Measurements from ENCODE around the gene ATP2C2.
"Not testable (repeated sequence)": the region's sequence is repeated elsewhere in the genome, so short reads cannot be mapped to it uniquely, and the experiment has no call there.

The ATP2C2 gene, protein sequence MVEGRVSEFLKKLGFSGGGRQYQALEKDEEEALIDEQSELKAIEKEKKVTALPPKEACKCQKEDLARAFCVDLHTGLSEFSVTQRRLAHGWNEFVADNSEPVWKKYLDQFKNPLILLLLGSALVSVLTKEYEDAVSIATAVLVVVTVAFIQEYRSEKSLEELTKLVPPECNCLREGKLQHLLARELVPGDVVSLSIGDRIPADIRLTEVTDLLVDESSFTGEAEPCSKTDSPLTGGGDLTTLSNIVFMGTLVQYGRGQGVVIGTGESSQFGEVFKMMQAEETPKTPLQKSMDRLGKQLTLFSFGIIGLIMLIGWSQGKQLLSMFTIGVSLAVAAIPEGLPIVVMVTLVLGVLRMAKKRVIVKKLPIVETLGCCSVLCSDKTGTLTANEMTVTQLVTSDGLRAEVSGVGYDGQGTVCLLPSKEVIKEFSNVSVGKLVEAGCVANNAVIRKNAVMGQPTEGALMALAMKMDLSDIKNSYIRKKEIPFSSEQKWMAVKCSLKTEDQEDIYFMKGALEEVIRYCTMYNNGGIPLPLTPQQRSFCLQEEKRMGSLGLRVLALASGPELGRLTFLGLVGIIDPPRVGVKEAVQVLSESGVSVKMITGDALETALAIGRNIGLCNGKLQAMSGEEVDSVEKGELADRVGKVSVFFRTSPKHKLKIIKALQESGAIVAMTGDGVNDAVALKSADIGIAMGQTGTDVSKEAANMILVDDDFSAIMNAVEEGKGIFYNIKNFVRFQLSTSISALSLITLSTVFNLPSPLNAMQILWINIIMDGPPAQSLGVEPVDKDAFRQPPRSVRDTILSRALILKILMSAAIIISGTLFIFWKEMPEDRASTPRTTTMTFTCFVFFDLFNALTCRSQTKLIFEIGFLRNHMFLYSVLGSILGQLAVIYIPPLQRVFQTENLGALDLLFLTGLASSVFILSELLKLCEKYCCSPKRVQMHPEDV

DNA sequence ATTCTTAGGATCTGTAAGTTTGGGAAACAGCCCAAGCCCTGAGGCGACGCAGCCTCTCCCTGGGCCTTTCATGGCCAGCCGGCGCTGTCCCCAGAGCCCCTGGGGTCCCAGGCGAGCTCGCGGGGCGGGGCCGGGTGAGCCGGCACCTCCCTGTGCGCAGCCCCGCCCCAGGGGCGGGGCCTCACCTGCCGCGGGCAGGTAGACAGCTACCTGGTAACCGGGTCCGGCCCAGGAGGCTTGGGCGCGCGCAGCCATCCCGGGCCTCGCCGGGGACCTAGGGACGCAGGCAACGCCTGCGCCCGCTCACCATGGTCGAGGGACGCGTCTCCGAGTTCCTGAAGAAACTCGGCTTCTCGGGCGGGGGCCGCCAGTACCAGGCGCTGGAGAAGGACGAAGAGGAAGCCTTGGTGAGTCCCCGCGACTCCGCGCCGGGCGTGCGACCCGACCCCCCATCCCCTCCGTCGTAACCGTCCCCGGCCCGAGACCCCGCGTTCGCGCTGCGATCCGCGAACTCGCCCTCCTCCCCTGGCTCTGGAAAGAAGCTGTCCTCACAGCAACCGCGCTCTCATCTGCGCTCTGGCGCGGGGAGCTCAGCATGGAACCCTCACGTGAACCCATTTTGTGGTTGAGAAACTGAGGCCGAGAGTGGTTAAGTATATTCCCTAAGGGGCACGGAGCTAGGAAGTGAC lies at the start of gene ATP2C2:
TSS of gene ATP2C2 (plus strand) at position 231 of the 689 bp plus-strand sequence. CDS start at position 309, 78 bp downstream.
- no peak for DNase-seq (ENCODE audit: low read depth, low spot score)

DNA sequence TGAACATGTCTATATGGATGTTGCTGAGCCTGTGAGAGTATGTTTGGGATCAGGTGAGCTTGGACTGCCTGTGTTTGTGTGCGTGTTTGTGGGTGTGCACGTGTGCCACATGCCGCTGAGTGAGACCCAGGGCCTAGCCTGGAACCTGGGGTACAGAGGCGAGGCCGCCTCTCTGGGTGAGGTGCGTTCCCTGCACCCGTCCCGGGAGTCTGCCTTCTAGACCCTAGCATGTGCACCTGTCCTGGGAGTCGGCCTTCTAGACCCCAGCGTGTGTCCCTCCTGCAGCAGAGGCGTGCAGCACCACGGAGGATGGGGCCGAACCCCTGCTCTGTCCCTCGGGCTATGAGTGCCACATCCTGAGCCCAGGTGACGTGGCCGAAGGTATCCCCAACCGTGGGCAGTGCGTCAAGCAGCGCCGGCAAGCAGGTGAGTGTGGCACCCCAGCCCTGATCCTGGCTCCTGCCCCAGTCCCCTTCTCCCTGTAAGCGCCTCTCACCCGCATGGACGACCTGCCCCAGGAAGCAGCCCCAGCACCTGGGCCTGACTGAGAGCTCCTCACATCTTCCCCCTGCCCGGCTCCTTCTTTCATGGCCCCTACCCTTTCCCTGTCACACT lies 49.1 kb upstream of the ATP2C2 start:
- no peak for DNase-seq (ENCODE audit: low read depth, low spot score)

DNA sequence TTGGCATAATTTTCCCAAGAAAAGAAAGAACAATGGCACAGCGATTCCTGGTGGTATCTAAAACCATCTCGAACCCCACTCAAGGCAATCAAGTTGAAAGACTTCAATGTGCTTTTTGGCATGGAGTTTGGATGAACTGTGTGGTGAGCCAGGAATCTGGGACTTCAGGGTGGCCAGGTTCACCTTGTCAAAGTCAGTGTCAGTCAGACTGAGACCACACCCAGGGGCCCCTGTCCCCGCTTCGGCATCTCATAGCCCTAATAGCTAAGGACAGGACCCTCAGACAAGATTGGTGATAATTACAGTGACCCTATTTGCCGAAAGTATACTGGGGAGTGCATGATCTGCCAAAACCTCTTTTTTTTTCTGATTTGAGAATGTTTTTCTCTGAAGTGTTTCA lies 47.8 kb upstream of the ATP2C2 start:
- DNase-seq (ENCODE audit: low read depth, low spot score), result no peak

DNA sequence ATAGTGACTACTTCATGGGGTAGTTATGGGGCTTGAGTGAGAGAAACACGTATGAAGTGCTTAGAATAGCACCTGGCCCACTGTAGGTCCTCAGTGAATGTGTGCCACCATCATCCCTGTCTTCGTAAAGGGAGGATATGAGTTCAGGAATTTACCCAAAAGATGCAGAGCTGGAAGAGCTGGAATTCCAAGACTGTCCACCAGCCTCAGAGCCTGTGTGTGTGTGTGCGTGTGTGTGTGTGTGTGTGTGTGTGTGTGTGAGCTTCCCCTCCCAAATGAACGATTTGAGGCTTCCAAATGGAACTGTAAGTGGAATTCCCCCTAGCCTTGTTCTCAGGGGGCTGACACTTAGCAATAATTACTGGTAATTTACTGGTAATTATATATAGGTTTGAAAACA lies 46.4 kb upstream of the ATP2C2 start:
- no peak for DNase-seq (ENCODE audit: low read depth, low spot score)

DNA sequence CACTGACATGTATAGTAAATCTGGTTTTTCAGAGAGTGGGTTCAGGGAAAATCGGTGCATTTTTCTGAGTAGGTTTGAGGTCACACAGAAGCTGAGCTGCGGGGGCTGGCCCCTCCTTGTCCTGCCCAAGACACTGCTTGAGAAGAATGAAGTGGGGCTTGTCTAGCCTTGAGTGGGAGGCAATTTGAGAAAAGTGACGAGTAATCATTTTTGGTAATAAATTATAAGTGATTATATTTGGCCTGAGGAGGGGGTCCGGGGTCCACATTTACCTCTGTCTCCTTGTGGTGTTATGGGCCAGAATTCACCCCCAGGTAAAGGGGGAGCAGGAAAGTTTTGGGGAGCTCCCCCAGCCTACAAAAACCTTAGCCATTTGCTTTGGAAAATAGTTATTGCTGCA lies 45.6 kb upstream of the ATP2C2 start:
- DNase-seq (ENCODE audit: low read depth, low spot score), result no peak

DNA sequence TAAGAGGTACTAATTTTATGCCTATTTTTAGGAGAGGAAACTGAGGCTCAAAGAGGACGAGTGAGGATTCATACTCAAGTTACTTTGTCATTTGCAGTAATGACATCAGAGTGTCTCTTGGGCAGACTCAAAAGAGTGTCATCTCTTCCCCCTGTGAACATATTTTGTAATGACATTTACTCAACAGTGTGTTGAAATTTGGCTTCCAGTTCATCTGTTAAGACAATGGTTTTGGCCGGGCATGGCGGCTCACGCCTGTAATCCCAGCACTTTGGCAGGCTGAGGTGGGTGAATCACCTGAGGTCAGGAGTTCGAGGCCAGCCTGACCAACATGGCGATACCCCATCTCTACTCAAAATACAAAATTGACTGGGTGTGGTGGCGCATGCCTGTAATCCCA lies 44.7 kb upstream of the ATP2C2 start:
- DNase-seq (ENCODE audit: low read depth, low spot score), result no peak

DNA sequence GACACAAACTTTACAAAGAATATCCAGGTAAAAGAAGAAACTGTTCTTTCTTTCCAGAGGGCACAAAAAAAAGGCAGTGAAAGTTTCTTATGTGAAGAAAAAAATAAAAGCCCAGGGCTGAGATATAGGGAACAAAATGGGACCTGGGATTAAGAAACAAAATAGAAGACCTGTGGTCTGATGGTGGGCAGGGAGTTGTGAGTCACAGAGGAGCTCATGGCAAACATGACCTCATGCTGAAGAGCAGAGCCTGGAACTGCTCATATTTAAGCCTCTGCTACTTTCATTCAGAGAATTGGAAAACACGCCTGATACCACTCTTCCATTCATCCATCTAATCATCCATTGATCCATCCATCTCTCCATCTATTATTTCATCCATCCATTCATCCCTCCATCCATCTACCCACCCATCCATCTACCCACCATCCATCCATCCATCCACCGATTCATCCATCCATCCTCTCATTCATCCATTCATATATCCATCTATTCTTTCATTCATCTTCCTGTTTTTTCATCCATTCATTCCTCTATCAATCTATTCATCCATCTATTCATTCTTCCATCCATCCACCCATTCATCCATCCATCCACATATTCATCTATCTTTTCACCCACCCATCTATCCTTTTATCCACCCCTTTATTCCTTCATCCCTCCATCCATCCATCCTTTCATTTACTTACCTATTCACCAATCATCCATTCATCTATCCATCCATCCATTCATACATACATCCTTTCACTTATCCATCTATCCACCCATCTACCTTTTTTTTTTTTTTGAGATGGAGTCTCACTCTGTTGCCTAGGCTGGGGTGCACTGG lies 43.7 kb upstream of the ATP2C2 start:
- DNase-seq (ENCODE audit: low read depth, low spot score), result no peak

DNA sequence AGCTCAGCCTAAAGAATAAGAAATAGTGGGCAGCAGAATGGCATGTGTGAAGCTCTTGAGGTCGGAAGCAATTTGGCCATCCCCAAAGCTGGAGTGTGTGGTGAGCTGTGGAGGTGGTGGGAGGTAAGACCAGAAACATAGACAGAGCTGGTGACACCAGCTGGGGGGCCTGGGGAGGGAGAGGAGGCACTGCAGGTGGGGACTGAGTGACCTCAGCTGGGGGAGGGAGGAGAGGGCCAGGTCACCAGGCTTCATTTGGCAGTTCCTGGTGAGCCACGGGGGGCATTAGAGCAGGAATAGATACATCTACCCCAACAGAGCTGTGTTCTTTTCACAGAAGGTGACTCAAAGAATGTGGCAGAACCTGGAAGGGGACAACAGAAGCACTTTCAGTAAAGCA lies 41.8 kb upstream of the ATP2C2 start:
- no peak for DNase-seq (ENCODE audit: low read depth, low spot score)

DNA sequence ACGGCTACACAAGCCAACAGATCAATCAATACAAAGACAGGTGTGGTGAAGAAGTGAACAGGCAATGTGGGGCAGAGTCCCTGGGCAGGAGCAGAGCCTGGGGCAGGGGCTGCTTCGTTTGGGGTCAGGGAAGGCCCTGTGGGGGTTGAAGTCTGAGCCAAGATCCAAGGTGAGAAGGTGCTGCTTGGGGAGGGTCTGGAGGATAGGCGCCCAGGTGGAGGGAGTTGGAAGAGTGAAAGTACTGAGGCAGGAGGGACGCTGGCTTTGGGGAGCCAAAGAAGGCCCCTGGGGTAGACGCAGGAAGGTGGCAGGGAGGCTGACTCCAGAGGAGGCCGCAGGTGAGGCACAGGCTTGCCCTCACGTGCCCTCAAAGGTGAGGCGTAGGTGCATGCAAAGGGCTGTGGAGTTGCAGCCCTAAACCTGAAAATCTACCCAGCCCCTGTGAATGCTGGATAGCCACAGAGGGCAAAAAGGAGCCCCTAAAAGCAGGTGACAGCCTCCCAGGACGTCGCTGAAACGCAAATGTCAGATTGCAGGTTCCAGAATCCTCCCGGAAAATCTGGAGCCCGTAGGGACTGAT lies 40.3 kb upstream of the ATP2C2 start:
- no peak for DNase-seq (ENCODE audit: low read depth, low spot score)

DNA sequence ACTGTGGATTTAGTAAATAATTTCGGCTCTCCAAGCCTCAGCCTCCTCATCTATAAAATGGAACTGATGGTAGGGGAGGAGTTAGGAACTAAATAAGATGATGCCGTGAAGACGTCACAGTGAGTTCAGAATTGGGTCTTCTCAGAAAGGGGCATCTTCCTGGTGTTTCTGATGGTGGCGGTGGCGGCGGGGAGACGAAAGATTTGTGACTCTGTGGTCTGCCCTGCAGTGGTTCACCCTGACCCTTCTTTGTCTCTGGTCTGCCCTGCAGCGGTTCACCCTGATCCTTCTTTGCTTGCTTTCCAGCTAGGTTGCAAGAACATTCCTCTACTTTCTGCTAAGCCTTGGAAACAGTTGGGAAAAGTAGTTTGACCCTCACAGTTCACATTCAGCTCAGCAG lies 39.3 kb upstream of the ATP2C2 start:
- DNase-seq (ENCODE audit: low read depth, low spot score), result no peak

DNA sequence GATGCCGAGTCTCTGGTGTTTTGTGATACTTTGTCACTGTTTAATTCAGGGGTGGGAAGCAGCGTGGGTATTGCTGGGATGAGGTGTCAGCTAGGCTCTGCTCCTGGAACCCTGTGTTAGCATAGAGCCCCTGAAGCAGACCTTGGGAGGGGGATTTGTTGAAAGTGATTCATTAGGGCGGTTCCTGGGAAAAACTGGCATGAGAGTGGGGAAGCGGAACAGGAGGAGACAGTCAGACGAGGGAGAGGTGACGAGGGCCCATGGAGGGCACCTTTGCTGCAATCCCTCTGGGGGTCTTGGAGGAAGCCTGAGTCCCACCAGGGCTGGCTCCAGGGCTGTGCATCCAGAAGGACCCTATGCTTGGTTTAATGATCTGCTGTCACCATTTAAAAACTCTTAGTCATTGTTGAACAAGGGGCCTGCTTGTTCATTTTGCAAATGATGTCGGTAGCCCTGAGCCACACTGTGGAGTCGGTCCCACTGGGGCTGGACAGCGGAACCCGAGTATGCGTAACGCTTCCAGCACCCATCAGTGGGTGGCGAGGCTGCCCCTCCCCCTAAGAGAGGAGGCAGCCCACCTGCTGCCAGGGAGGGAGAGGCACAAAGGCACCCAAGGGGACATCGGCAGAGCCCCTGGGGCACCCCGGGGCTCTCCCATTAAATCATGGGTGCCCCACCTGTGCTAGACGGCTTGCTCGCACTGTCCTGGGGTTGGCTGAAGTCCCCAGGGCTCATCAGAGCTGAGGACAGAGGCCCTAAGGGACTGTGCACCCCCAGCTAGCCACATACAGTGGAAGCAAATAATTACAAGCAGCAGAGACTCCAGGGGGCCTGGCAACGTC lies 38.3 kb upstream of the ATP2C2 start:
- no peak for DNase-seq (ENCODE audit: low read depth, low spot score)

DNA sequence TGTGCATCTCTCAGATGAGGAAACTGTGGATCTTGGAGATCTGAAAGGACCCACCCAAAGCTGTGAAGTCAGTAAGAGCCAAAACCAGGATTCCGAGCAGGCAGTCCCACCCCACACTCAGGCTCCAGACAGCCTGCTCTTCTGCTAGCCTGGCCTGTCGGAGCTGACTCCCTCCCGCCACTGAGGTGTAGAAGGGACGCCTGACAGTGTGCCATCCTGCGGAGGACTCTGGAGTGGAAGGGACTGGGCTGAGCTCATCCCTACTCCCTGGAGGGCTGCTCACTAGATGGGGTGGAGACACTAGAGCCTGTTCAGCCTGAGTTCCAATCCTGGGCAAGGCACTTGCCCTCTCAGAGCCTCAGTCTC lies 37.7 kb upstream of the ATP2C2 start:
- DNase-seq (ENCODE audit: low read depth, low spot score), result no peak

DNA sequence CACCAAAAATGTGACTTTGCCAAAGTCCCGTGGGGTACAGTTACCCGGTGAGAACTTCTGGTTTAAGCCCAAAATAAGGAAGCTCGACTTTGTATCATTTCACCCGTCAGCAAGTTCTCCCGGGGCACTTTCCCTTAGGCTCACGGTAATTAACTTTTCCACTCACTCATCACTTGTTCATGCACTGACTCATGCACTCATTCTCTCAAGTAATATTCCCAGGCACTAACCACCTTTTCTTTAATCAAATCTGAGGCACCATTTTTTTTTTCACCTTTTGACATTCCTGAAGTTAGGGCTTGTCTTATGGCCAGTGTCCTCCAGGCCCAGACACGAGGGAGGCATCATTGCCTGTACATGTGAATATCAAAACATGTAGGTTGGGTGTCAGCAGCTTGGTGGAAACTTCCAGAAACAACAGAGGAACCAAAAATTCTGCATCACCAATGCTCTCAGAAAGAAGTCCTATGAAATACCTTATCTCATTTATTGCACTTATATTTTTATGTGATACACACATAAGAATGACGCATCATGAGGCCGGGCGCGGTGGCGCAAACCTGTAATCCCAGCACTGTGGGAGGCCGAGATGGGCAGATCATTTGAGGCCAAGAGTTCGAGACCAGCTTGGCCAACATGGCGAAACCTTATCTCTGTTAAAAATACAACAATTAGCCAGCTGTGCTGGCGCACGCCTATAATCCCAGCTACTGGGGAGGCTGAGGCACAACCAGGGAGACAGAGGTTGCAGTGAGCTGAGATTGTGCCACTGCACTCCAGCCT lies 36.1 kb upstream of the ATP2C2 start:
- DNase-seq (ENCODE audit: low read depth, low spot score), result no peak

DNA sequence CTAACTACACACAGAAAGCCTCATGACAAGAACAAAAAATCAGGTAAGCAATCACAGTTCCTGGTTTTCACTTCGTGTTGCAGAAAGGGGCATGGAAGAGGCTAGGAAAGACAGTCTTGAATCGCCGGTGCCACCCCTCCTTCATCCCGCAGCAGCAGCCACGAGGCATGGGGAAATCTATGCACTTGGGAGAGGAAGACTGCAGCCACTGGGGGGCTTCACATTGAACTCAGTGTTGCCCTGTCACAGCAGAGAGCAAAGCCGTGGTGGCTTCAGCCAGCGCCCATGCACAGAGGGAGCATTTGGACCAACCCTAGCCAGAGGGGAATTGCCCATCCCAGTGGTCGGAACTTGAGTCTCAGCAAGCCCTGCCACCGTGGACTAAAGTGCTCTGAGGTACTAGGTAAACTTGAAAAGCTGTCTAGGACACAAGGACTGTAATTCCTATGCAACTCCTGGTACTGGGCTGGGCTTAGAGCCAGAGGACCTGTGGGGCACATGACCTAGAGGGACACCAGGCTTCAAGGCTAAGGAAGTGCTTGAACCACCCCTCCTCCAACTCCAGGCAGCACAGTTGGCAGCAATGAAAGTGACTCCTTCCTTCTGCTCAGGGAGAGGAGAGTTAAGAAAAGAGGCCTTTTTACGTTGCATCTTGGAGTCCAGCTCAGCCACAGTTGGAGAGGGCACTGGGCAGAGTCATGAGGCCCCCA lies 35.2 kb upstream of the ATP2C2 start:
- DNase-seq (ENCODE audit: low read depth, low spot score), result no peak

DNA sequence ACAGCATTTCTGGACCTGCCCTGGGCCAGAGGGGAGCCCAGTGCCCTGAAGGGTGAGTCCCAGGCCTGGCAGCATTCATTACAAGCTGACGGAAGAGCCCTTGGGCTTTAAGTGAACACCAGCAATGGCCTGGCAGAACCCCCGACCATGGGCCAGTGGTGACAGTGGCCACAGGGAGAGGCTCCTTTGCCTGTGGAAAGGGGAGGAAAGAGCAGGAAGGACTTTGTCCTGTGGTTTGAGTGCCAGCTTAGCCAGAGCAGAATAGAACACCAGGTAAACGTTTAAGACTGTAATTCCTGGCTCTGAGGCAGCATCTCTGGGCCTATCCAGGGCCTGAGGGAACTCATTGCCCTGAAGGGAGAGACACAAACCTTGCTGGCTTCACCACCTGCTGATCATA lies 34.3 kb upstream of the ATP2C2 start:
- DNase-seq (ENCODE audit: low read depth, low spot score), result no peak

DNA sequence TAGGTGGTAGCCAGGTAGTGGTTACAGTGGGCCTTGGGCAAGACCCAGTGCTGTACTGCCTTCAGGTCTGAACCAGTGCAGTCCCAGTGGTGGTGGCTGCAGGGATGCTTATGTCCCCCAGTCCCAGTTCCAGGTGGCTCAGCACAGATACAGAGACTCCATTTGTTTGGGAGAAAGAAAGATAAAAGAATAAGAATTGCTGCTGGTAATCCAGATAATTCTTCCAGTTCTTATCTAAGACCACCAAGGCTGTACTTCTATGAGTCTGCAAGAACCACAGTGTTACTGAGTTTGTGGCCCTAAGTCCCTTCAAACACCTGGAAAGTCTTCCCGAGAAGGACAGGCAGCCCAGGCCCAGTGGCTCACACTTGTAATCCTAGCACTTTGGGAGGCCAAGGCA lies 33.9 kb upstream of the ATP2C2 start:
- DNase-seq (ENCODE audit: low read depth, low spot score), result no peak

DNA sequence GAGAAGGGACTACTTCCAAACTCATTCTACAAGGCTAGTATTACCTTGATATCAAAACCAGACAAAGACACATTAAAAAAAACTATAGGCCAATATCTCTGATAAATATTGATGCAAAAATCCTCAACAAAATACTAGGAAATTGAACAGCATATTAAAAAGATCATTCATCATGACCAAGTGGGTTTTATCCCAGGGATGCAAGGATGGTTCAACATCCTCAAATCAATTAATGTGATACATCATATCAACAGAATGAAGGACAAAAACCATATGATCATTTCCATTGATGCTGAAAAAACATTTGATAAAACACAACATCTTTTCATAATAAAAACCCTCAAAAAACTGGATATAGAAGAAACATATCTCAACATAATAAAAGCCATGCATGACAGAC lies 31.1 kb upstream of the ATP2C2 start:
- not testable (repeated sequence) for DNase-seq (ENCODE audit: low read depth, low spot score)

DNA sequence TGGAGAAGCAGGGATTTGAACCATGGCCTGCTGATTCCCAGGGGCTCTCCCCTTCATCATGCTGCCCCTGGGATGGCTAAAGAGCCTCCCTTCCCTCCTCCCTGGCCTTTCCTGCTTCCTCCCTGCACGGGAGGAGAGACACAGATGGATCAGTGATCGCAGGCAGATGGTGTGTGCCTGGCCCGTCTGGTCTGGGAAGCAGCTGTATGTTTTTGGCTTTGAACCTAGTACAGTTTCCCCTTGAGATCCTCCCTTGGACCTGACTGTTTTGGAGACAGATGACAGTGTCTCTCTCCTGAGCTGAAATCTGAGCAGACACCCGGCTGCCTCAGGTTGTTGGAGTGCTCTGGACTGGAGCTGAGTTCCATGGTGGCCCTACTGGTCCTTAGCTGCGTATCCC lies 29.0 kb upstream of the ATP2C2 start:
- DNase-seq (ENCODE audit: low read depth, low spot score), result no peak
